Measurements from ENCODE around the gene SNUPN. TPM values are rescaled to one million over a fixed set of nuclear protein-coding genes. Genes with fewer than 3 reads are reported as not detected.
A peak's percentile ranks its signal among the peaks of the same experiment; 100 is the strongest.
"Not testable (repeated sequence)": the region's sequence is repeated elsewhere in the genome, so short reads cannot be mapped to it uniquely, and the experiment has no call there.

Gene SNUPN
- total and polyA plus RNA-seq, 12 donors: 13.5 to 40.8 (median 23.4) TPM

GRCh38 chr15:75637245-75638009 lies 11.9 kb upstream of the SNUPN start:
- WGBS, 4 donors: 62 to 69% (median 64%) methylated on average over 3 to 4 of the region's 4 CpGs
- TF ChIP-seq CTCF (IDR thresholded peaks at IDR 0.05) (no peak), POLR2A (IDR thresholded peaks at IDR 0.05) (no peak)
- no peak for DNase-seq
- peaks cover 15 to 38% of the 10 kb centered on the region in 2 donors for H3K4me1 ChIP-seq (replicated peaks in 1 of 2)
- no peak overlapping the region for H3K4me3 ChIP-seq
- no peaks in the 10 kb centered on the region for H3K27me3 ChIP-seq
- H3K9me3 ChIP-seq (replicated peaks in 1 of 3): no peaks in the 10 kb centered on the region
- no peaks in the 10 kb centered on the region for H3K36me3 ChIP-seq (replicated peaks in 1 of 2)
- intact Hi-C loops (cut with DNase I): no loop called here
- H3K27ac ChIP-seq: peak overlapping the region in 2 of 5 donors; percentile 60 to 96

GRCh38 chr15:75636026-75636425 lies 10.5 kb upstream of the SNUPN start:
- Histone ChIP-seq H3K27ac (no peak overlapping the region), H3K9me3 (replicated peaks in 1 of 3) (no peaks in the 10 kb centered on the region), H3K36me3 (replicated peaks in 1 of 2) (no peaks in the 10 kb centered on the region), H3K4me3 (no peak overlapping the region), H3K27me3 (no peaks in the 10 kb centered on the region), H3K4me1 (replicated peaks in 1 of 2) (peaks cover 15 to 37% of the 10 kb centered on the region in 2 donors)
- intact Hi-C loops (cut with DNase I): no loop called here
- TF ChIP-seq POLR2A (IDR thresholded peaks at IDR 0.05): no peak
- TF ChIP-seq CTCF (IDR thresholded peaks at IDR 0.05): no peak
- WGBS, 4 donors: 89 to 94% (median 90%) methylated on average over 6 of the region's 6 CpGs
- no peak for DNase-seq

- intact Hi-C loops (cut with DNase I); H3K27ac ChIP-seq: not testable (repeated sequence)
Measured at GRCh38 chr15:75633922-75634321, 8.4 kb upstream of the SNUPN start.

GRCh38 chr15:75631935-75632334 lies 6.4 kb upstream of the SNUPN start:
- TF ChIP-seq POLR2A (IDR thresholded peaks at IDR 0.05) (no peak), CTCF (IDR thresholded peaks at IDR 0.05) (no peak)
- Histone ChIP-seq H3K27ac (no peak overlapping the region), H3K4me3 (no peak overlapping the region), H3K27me3 (no peaks in the 10 kb centered on the region), H3K9me3 (replicated peaks in 1 of 3) (no peaks in the 10 kb centered on the region), H3K36me3 (replicated peaks in 1 of 2) (no peaks in the 10 kb centered on the region), H3K4me1 (replicated peaks in 1 of 2) (peaks cover 0 to 6% of the 10 kb centered on the region in 2 donors)
- DNase-seq: no peak
- intact Hi-C loops (cut with DNase I): no loop called here

More at GRCh38 chr15:75633922-75634321, 8.4 kb upstream of the SNUPN start:
- DNase-seq; H3K9me3 ChIP-seq (replicated peaks in 1 of 3); H3K4me3 ChIP-seq; H3K36me3 ChIP-seq (replicated peaks in 1 of 2); H3K27me3 ChIP-seq: not testable (repeated sequence)
- H3K4me1 ChIP-seq (replicated peaks in 1 of 2): peaks cover 10 to 26% of the 10 kb centered on the region in 2 donors
- 93 to 97% (median 95%) methylated on average over 6 to 7 of the region's 7 CpGs for WGBS, 4 donors

- WGBS, 4 donors: 69 to 81% (median 74%) methylated on average over 2 of the region's 2 CpGs
- no peaks in the 10 kb centered on the region for H3K27me3 ChIP-seq
- DNase-seq: no peak
- TF ChIP-seq CTCF (IDR thresholded peaks at IDR 0.05) (no peak), POLR2A (IDR thresholded peaks at IDR 0.05) (no peak)
- peaks cover 4 to 23% of the 10 kb centered on the region in 2 donors for H3K4me1 ChIP-seq (replicated peaks in 1 of 2)
- intact Hi-C loops (cut with DNase I): loop anchor here in 1 of 2 donors (10.0 kb wide), 1 partner anchor 48 kb away; the partner anchor contains the start of gene PTPN9
- peak overlapping the region in 1 of 5 donors; percentile 12 for H3K27ac ChIP-seq
- H3K9me3 ChIP-seq (replicated peaks in 1 of 3): no peaks in the 10 kb centered on the region
- peaks cover 0 to 25% of the 10 kb centered on the region in 2 donors for H3K36me3 ChIP-seq (replicated peaks in 1 of 2)
- no peak overlapping the region for H3K4me3 ChIP-seq
Measured at GRCh38 chr15:75622505-75622904, 3.0 kb downstream of the SNUPN start.
